ENCODE results near the gene IRF1. TPM values are rescaled to one million over a fixed set of nuclear protein-coding genes. Genes with fewer than 3 reads are reported as not detected.
A peak's percentile ranks its signal among the peaks of the same experiment; 100 is the strongest.

Gene IRF1
- total and polyA plus RNA-seq, 12 donors: 3.0 to 116 (median 20.1) TPM

GRCh38 chr5:132500931-132501628 is 10.5 kb upstream of the IRF1 start:
- TF ChIP-seq POLR2A (IDR thresholded peaks at IDR 0.05) (no peak), CTCF (IDR thresholded peaks at IDR 0.05) (peak; percentile 73 to 96 (median 84))
- no peaks in the 10 kb centered on the region for H3K27me3 ChIP-seq
- H3K4me3 ChIP-seq: no peak overlapping the region
- peaks cover 5 to 17% of the 10 kb centered on the region in 2 donors for H3K4me1 ChIP-seq (replicated peaks in 1 of 2)
- no peaks in the 10 kb centered on the region for H3K9me3 ChIP-seq (replicated peaks in 1 of 3)
- 39 to 59% (median 51%) methylated on average over 2 to 6 of the region's 6 CpGs for WGBS, 4 donors
- peak; percentile 43 to 73 (median 63) for DNase-seq
- peak overlapping the region in 2 of 5 donors; percentile 26 to 60 for H3K27ac ChIP-seq
- H3K36me3 ChIP-seq (replicated peaks in 1 of 2): no peaks in the 10 kb centered on the region
- intact Hi-C loops (cut with DNase I): loop anchor here (2.0 to 10.0 kb wide), 4 partner anchors 84 to 226 kb away; no protein-coding TSS in a partner anchor

- H3K4me1 ChIP-seq (replicated peaks in 1 of 2): peaks cover 7 to 21% of the 10 kb centered on the region in 2 donors
- no peaks in the 10 kb centered on the region for H3K27me3 ChIP-seq
- H3K4me3 ChIP-seq: no peak overlapping the region
- H3K36me3 ChIP-seq (replicated peaks in 1 of 2): no peaks in the 10 kb centered on the region
- TF ChIP-seq POLR2A (IDR thresholded peaks at IDR 0.05): no peak
- TF ChIP-seq CTCF (IDR thresholded peaks at IDR 0.05): no peak
- no peak for DNase-seq
- H3K27ac ChIP-seq: peak overlapping the region in 2 of 5 donors; percentile 26 to 60
- H3K9me3 ChIP-seq (replicated peaks in 1 of 3): no peaks in the 10 kb centered on the region
- intact Hi-C loops (cut with DNase I): loop anchor here (2.0 to 10.0 kb wide), 4 partner anchors 83 to 226 kb away; no protein-coding TSS in a partner anchor
- WGBS, 4 donors: 89 to 100% (median 95%) methylated on average over 2 to 6 of the region's 6 CpGs
Measured at GRCh38 chr5:132500244-132500930, 9.8 kb upstream of the IRF1 start.

GRCh38 chr5:132499440-132500243 is 9.1 kb upstream of the IRF1 start:
- Histone ChIP-seq H3K9me3 (replicated peaks in 1 of 3) (no peaks in the 10 kb centered on the region), H3K4me3 (no peak overlapping the region), H3K27ac (peak overlapping the region in 2 of 5 donors; percentile 11 to 60), H3K4me1 (replicated peaks in 1 of 2) (peaks cover 11 to 28% of the 10 kb centered on the region in 2 donors), H3K27me3 (no peaks in the 10 kb centered on the region), H3K36me3 (replicated peaks in 1 of 2) (no peaks in the 10 kb centered on the region)
- WGBS, 4 donors: 68 to 80% (median 70%) methylated on average over 8 to 9 of the region's 9 CpGs
- DNase-seq: peak in 1 of 7 donors; percentile 16
- TF ChIP-seq CTCF (IDR thresholded peaks at IDR 0.05) (no peak), POLR2A (IDR thresholded peaks at IDR 0.05) (no peak)
- intact Hi-C loops (cut with DNase I): loop anchor here (2.0 to 10.0 kb wide), 4 partner anchors 82 to 225 kb away; no protein-coding TSS in a partner anchor
